GM23338 (cell line): Measurements from ENCODE around the gene ADGRD2. TPM values are rescaled to one million over a fixed set of nuclear protein-coding genes. Genes with fewer than 3 reads are reported as not detected.

Source experiments
- ATAC-seq: fragments of 200-7000 bp; cut with Tn5 transposase; 3 replicates; pipeline ENCODE4 v1.9.1; 2020
- DNase-seq: peaks from one replicate; pipeline ENCODE4 v3.0.0-alpha.2; 2015; ENCODE audit warnings: low spot score
- H2AFZ ChIP-seq: fragments of 200-600 bp; sonication (generic); 2 replicates; pipeline ENCODE4 v1.8.0; 2016; ENCODE audit warnings: antibody characterized with exemption, mild to moderate bottlenecking, moderate library complexity
- H3F3A ChIP-seq: fragments of 200-600 bp; sonication (generic); replicated peaks from 2 replicates; pipeline ENCODE4 v1.8.0; 2017; ENCODE audit warnings: antibody characterized with exemption, mixed run types, low read depth
- H3K27ac ChIP-seq: fragments of 200-600 bp; sonication (generic); 2 replicates; pipeline ENCODE4 v1.6.1; 2016; ENCODE audit warnings: low read depth
- H3K27me3 ChIP-seq: fragments of 200-600 bp; sonication (generic); 2 replicates; pipeline ENCODE4 v1.8.0; 2016; ENCODE audit warnings: mild to moderate bottlenecking, mixed run types, moderate library complexity; ENCODE audit not compliant: insufficient read depth
- H3K36me3 ChIP-seq: fragments of 200-600 bp; sonication (generic); 2 replicates; pipeline ENCODE4 v1.8.0; 2016; ENCODE audit warnings: mild to moderate bottlenecking; ENCODE audit not compliant: insufficient read depth
- H3K4me1 ChIP-seq: fragments of 200-600 bp; sonication (generic); 2 replicates; pipeline ENCODE4 v1.8.0; 2016; ENCODE audit warnings: mild to moderate bottlenecking, moderate library complexity; ENCODE audit not compliant: insufficient read depth
- H3K4me2 ChIP-seq: fragments of 200-600 bp; sonication (generic); 2 replicates; pipeline ENCODE4 v1.7.1; 2017; ENCODE audit warnings: mixed run types
- H3K4me3 ChIP-seq: fragments of 200-600 bp; sonication (generic); 2 replicates; pipeline ENCODE4 v1.6.1; 2016; ENCODE audit warnings: mixed run types
- H3K79me2 ChIP-seq: fragments of 200-600 bp; sonication (generic); replicated peaks from 2 replicates; pipeline ENCODE4 v1.8.0; 2017; ENCODE audit warnings: mild to moderate bottlenecking; ENCODE audit not compliant: insufficient read depth
- H3K9me2 ChIP-seq: fragments of 200-600 bp; sonication (generic); 2 replicates; pipeline ENCODE4 v1.8.0; 2017; ENCODE audit not compliant: insufficient read depth
- H4K20me1 ChIP-seq: fragments of 200-600 bp; sonication (generic); replicated peaks from 2 replicates; pipeline ENCODE4 v1.8.0; 2017; ENCODE audit warnings: mild to moderate bottlenecking; ENCODE audit not compliant: insufficient read depth
- H3K27ac Mint-ChIP-seq: 2 replicates; pipeline ENCODE4 v1.8.0; 2020; ENCODE audit warnings: inconsistent platforms, mild to moderate bottlenecking, moderate library complexity, mixed read lengths
- H3K27me3 Mint-ChIP-seq: 3 replicates; pipeline ENCODE4 v1.8.0; 2022; ENCODE audit warnings: low read depth, mild to moderate bottlenecking, moderate library complexity, mixed read lengths, inconsistent platforms; ENCODE audit not compliant: insufficient read depth, poor library complexity
- H3K36me3 Mint-ChIP-seq: 3 replicates; pipeline ENCODE4 v1.8.0; 2021; ENCODE audit warnings: low read depth, mild to moderate bottlenecking, inconsistent platforms, moderate library complexity, mixed read lengths
- H3K4me1 Mint-ChIP-seq: 3 replicates; pipeline ENCODE4 v1.8.0; 2020; ENCODE audit warnings: mild to moderate bottlenecking, inconsistent platforms, mixed read lengths
- H3K4me3 Mint-ChIP-seq: 3 replicates; pipeline ENCODE4 v1.8.0; 2021; ENCODE audit warnings: moderate library complexity, mild to moderate bottlenecking, inconsistent platforms, mixed read lengths
- H3K9me3 Mint-ChIP-seq: 3 replicates; pipeline ENCODE4 v1.8.0; 2020; ENCODE audit warnings: moderate library complexity, mild to moderate bottlenecking, inconsistent platforms, mixed read lengths
- CREB1 ChIP-seq: fragments of 250-450 bp; sonication (Bioruptor Pico); IDR thresholded peaks from 2 replicates; pipeline ENCODE4 v1.5.0; 2020; ENCODE audit warnings: low read depth, mild to moderate bottlenecking, moderate library complexity
- EZH2 ChIP-seq: fragments of 200-600 bp; sonication (generic); IDR thresholded peaks from one replicate; pipeline ENCODE4 v1.8.0; 2017; ENCODE audit warnings: antibody characterized with exemption, mild to moderate bottlenecking, low read depth; ENCODE audit not compliant: unreplicated experiment
- EZH2phosphoT487 ChIP-seq: fragments of 200-600 bp; sonication (generic); IDR thresholded peaks from one replicate; pipeline ENCODE4 v1.8.1; 2018; ENCODE audit warnings: antibody characterized with exemption; ENCODE audit not compliant: unreplicated experiment
- POLR2AphosphoS5 ChIP-seq: IDR thresholded peaks from 2 replicates; pipeline ENCODE4 v1.6.1; 2016; ENCODE audit warnings: antibody characterized with exemption, low read depth
- ZNF331 ChIP-seq: fragments of 250-450 bp; sonication (Bioruptor Pico); IDR thresholded peaks from 2 replicates; pipeline ENCODE4 v1.5.0; 2020; ENCODE audit warnings: low read depth, mild to moderate bottlenecking, moderate library complexity
- polyA plus RNA-seq: library from polyadenylated mRNA; unstranded; fragments of >200 nt; fragmentation: Nextera tagmentation; extraction: Ambion mirVana; gene quantifications from 2 replicates; pipeline ENCODE4 v1.2.1, GENCODE V29; 2016
- total RNA-seq: library from RNA; depleted of rRNA; stranded (reverse); fragments of >200 nt; shearing (Covaris generic); gene quantifications from 2 replicates; pipeline ENCODE4 v1.2.3, GENCODE V29; 2014
- TF ChIP-seq, protein P1 (sequence below), 2 experiments: fragments of 200-600 bp in 1 of 2; sonication (generic) in 1 of 2; conservative IDR thresholded peaks; 2 replicates each; pipeline versions ENCODE4 v1.5.1 to v1.6.1; 2016 to 2017; ENCODE audit warnings: antibody characterized with exemption in 2 of 2, low read depth in 2 of 2, mild to moderate bottlenecking in 2 of 2, moderate library complexity in 1 of 2
- TF ChIP-seq, protein P2 (sequence below): IDR thresholded peaks from one replicate; pipeline ENCODE4 v1.6.1; 2018; ENCODE audit warnings: antibody characterized with exemption; ENCODE audit not compliant: unreplicated experiment

ADGRD2 gene
- total and polyA plus RNA-seq, 2 experiments from 2014 or later: 0.45 to 0.78 TPM

DNA sequence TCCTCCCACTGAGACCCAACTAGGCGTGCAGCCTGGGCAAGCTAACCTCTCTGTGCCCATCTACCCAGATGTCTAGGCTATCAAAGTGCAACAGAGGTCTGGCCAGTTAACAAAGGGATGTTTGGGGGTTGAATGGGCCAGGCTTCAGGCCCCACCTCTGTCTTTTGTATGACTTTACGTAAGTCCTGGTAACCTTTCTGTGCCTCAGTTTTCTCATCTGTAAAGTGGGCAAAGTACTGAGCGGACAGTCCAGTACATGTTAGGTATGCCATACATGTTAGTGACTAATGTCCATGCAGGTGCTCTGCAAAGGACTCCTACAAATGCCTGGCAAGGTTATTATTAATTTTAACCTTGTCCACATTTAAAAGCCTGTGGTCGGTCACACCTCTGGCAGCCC, 43.0 kb downstream of the ADGRD2 start:
- no peaks in the 10 kb centered on the region for H3K4me1 ChIP-seq
- DNase-seq (no peak), ATAC-seq (no peak)
- no peaks in the 10 kb centered on the region for H3K27me3 ChIP-seq
- no peak overlapping the region for H3K4me3 ChIP-seq
- TF ChIP-seq, protein P1, sequence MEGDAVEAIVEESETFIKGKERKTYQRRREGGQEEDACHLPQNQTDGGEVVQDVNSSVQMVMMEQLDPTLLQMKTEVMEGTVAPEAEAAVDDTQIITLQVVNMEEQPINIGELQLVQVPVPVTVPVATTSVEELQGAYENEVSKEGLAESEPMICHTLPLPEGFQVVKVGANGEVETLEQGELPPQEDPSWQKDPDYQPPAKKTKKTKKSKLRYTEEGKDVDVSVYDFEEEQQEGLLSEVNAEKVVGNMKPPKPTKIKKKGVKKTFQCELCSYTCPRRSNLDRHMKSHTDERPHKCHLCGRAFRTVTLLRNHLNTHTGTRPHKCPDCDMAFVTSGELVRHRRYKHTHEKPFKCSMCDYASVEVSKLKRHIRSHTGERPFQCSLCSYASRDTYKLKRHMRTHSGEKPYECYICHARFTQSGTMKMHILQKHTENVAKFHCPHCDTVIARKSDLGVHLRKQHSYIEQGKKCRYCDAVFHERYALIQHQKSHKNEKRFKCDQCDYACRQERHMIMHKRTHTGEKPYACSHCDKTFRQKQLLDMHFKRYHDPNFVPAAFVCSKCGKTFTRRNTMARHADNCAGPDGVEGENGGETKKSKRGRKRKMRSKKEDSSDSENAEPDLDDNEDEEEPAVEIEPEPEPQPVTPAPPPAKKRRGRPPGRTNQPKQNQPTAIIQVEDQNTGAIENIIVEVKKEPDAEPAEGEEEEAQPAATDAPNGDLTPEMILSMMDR (conservative IDR thresholded peaks at IDR 0.05; ENCODE audit: low read depth in 2 of 2): no peak
- TF ChIP-seq EZH2 (no peak), ZNF331 (CRISPR knock-in tag) (no peak)
- TF ChIP-seq, protein P2, sequence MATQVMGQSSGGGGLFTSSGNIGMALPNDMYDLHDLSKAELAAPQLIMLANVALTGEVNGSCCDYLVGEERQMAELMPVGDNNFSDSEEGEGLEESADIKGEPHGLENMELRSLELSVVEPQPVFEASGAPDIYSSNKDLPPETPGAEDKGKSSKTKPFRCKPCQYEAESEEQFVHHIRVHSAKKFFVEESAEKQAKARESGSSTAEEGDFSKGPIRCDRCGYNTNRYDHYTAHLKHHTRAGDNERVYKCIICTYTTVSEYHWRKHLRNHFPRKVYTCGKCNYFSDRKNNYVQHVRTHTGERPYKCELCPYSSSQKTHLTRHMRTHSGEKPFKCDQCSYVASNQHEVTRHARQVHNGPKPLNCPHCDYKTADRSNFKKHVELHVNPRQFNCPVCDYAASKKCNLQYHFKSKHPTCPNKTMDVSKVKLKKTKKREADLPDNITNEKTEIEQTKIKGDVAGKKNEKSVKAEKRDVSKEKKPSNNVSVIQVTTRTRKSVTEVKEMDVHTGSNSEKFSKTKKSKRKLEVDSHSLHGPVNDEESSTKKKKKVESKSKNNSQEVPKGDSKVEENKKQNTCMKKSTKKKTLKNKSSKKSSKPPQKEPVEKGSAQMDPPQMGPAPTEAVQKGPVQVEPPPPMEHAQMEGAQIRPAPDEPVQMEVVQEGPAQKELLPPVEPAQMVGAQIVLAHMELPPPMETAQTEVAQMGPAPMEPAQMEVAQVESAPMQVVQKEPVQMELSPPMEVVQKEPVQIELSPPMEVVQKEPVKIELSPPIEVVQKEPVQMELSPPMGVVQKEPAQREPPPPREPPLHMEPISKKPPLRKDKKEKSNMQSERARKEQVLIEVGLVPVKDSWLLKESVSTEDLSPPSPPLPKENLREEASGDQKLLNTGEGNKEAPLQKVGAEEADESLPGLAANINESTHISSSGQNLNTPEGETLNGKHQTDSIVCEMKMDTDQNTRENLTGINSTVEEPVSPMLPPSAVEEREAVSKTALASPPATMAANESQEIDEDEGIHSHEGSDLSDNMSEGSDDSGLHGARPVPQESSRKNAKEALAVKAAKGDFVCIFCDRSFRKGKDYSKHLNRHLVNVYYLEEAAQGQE: no peak
- H3K79me2 ChIP-seq: no peaks in the 10 kb centered on the region
- H2AFZ ChIP-seq: no peak overlapping the region
- H3K4me2 ChIP-seq: no peak overlapping the region
- Mint-ChIP-seq H3K9me3 (no peaks in the 10 kb centered on the region), H3K4me1 (peaks cover 15% of the 10 kb centered on the region), H3K36me3 (no peaks in the 10 kb centered on the region), H3K27ac (no peak overlapping the region), H3K4me3 (no peak overlapping the region), H3K27me3 (peaks cover 10% of the 10 kb centered on the region)
- no peaks in the 10 kb centered on the region for H3K36me3 ChIP-seq
- no peaks in the 10 kb centered on the region for H3K9me2 ChIP-seq
- H4K20me1 ChIP-seq: no peaks in the 10 kb centered on the region
- no peak overlapping the region for H3K27ac ChIP-seq
- 0 out of 2 replicates have a peak, but pooled peaks cover 3% of the 10 kb centered on the region for H3F3A ChIP-seq

DNA sequence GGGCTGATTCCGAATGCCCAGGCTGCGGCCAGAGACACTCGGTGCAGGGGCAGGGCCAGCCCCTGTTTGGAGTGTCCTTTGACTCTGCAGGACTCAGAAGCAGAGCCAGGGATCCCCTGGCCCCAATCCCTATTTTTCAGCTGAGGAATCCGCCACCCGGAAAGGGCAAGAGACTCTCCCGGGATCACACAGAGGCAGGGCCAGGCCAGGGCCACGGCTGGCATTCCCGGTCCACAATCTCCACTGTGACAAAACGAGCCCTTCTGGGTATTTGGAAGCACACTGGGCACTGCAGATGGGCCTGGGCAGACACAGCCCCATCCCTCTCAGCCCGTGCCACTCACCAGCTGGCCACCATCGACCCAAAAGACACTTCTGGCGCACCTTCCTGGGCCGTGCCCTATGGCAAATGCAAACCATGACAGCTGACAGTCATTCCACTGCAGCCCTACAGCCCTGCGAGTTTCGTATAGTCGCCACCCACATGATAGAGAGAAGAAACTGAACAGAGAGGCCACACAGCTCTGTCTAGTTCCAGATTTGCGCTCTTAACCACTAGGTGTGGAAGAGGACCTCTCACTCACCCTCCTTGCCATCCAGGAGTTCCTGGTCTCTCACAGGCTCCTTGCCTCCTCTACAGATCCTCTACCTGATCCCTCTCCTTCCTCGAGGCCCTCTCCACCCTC, 43.7 kb downstream of the ADGRD2 start:
- Mint-ChIP-seq H3K9me3 (no peaks in the 10 kb centered on the region), H3K4me3 (no peak overlapping the region), H3K36me3 (no peaks in the 10 kb centered on the region), H3K27me3 (peaks cover 6% of the 10 kb centered on the region), H3K27ac (no peak overlapping the region), H3K4me1 (peaks cover 11% of the 10 kb centered on the region)
- Histone ChIP-seq H3K36me3 (no peaks in the 10 kb centered on the region), H3K79me2 (no peaks in the 10 kb centered on the region), H3K9me2 (no peaks in the 10 kb centered on the region), H3K4me3 (no peak overlapping the region), H3K27me3 (no peaks in the 10 kb centered on the region), H3K27ac (no peak overlapping the region), H3K4me1 (no peaks in the 10 kb centered on the region), H3F3A (no peaks in the 10 kb centered on the region), H3K4me2 (no peak overlapping the region), H2AFZ (no peak overlapping the region), H4K20me1 (no peaks in the 10 kb centered on the region)
- TF ChIP-seq POLR2AphosphoS5: no peak
- TF ChIP-seq, protein P2: no peak
- TF ChIP-seq ZNF331 (CRISPR knock-in tag): no peak
- TF ChIP-seq, protein P1 (conservative IDR thresholded peaks at IDR 0.05; ENCODE audit: low read depth in 2 of 2): no peak
- TF ChIP-seq EZH2phosphoT487: no peak
- TF ChIP-seq CREB1 (CRISPR knock-in tag): no peak
- no peak for DNase-seq
- no peak for ATAC-seq
